WTC11 (cell line): ENCODE measurements around the gene PHC2. TPM values are rescaled to one million over a fixed set of nuclear protein-coding genes. Genes with fewer than 3 reads are reported as not detected.

Source experiments
- ATAC-seq: fragments of 200-7000 bp; cut with Tn5 transposase; 2 replicates; pipeline ENCODE4 v1.10.0; 2021; ENCODE audit warnings: mild to moderate bottlenecking, moderate library complexity
- CTCF ChIA-PET: fragments of 300-600 bp; sonication (Branson Sonifier 250); formaldehyde crosslinking; loops from one replicate; lab custom pipeline; 2021; ENCODE audit warnings: antibody characterized with exemption; lab: Charles Lee
- POLR2A ChIA-PET: fragments of 350-600 bp; sonication (Branson Sonifier 250); formaldehyde crosslinking; loops from one replicate; lab custom pipeline; 2021; ENCODE audit warnings: antibody characterized with exemption; lab: Charles Lee
- DNase-seq: peaks from one replicate; pipeline ENCODE4 v3.0.0; 2021; ENCODE audit warnings: low spot score
- H3K27ac Mint-ChIP-seq: 2 replicates; pipeline ENCODE4 v1.8.0; 2021; ENCODE audit warnings: mixed read lengths
- H3K27me3 Mint-ChIP-seq: 2 replicates; pipeline ENCODE4 v1.8.0; 2021; ENCODE audit warnings: low read depth, mild to moderate bottlenecking, moderate library complexity, mixed read lengths
- H3K36me3 Mint-ChIP-seq: 2 replicates; pipeline ENCODE4 v1.8.0; 2021; ENCODE audit warnings: mixed read lengths
- H3K4me1 Mint-ChIP-seq: 2 replicates; pipeline ENCODE4 v1.8.0; 2022; ENCODE audit warnings: mixed read lengths
- H3K4me3 Mint-ChIP-seq: 2 replicates; pipeline ENCODE4 v1.8.0; 2021; ENCODE audit warnings: mild to moderate bottlenecking, moderate library complexity, mixed read lengths
- H3K9me3 Mint-ChIP-seq: 2 replicates; pipeline ENCODE4 v1.8.0; 2021; ENCODE audit warnings: mixed read lengths
- ATF3 ChIP-seq: sonication (generic); formaldehyde crosslinking; conservative IDR thresholded peaks from 2 replicates; pipeline ENCODE4 v1.8.1; 2022; ENCODE audit warnings: mild to moderate bottlenecking, missing genetic modification reagents
- CREM ChIP-seq: sonication (generic); formaldehyde crosslinking; IDR thresholded peaks from 2 replicates; pipeline ENCODE4 v1.8.1; 2022; ENCODE audit warnings: mild to moderate bottlenecking, missing genetic modification reagents, moderate library complexity
- E2F1 ChIP-seq: sonication (generic); formaldehyde crosslinking; IDR thresholded peaks from 2 replicates; pipeline ENCODE4 v1.8.0; 2022; ENCODE audit warnings: mild to moderate bottlenecking, missing genetic modification reagents
- ELF4 ChIP-seq: sonication (generic); formaldehyde crosslinking; IDR thresholded peaks from 2 replicates; pipeline ENCODE4 v1.8.1; 2022; ENCODE audit warnings: low read depth, mild to moderate bottlenecking, moderate library complexity, missing genetic modification reagents
- FOXJ3 ChIP-seq: sonication (generic); formaldehyde crosslinking; IDR thresholded peaks from 2 replicates; pipeline ENCODE4 v1.9.0; 2021; ENCODE audit warnings: missing genetic modification reagents, mild to moderate bottlenecking, borderline replicate concordance
- GRHL2 ChIP-seq: fragments of 250-450 bp; sonication (Bioruptor Pico); IDR thresholded peaks from 2 replicates; pipeline ENCODE4 v1.8.0; 2022; ENCODE audit warnings: mild to moderate bottlenecking, moderate library complexity; ENCODE audit not compliant: insufficient replicate concordance, severe bottlenecking
- JUN ChIP-seq: sonication (generic); formaldehyde crosslinking; IDR thresholded peaks from 2 replicates; pipeline ENCODE4 v1.8.0; 2023; ENCODE audit warnings: mild to moderate bottlenecking, missing genetic modification reagents
- NFATC4 ChIP-seq: fragments of 250-450 bp; sonication (Bioruptor Pico); IDR thresholded peaks from 2 replicates; pipeline ENCODE4 v1.9.0; 2021; ENCODE audit warnings: mild to moderate bottlenecking
- NFYB ChIP-seq: sonication (generic); formaldehyde crosslinking; conservative IDR thresholded peaks from 2 replicates; pipeline ENCODE4 v1.8.0; 2022; ENCODE audit warnings: low read depth, missing genetic modification reagents
- NR2C2 ChIP-seq: sonication (generic); formaldehyde crosslinking; IDR thresholded peaks from 2 replicates; pipeline ENCODE4 v1.8.0; 2022; ENCODE audit warnings: mild to moderate bottlenecking, missing genetic modification reagents
- SP1 ChIP-seq: sonication (generic); formaldehyde crosslinking; conservative IDR thresholded peaks from 2 replicates; pipeline ENCODE4 v1.8.1; 2022; ENCODE audit warnings: missing genetic modification reagents
- TCF7 ChIP-seq: sonication (generic); formaldehyde crosslinking; IDR thresholded peaks from 2 replicates; pipeline ENCODE4 v1.8.0; 2022; ENCODE audit warnings: mild to moderate bottlenecking, low read depth, missing genetic modification reagents, moderate library complexity
- TP53 ChIP-seq: sonication (generic); formaldehyde crosslinking; IDR thresholded peaks from 2 replicates; pipeline ENCODE4 v1.8.1; 2023; ENCODE audit warnings: mild to moderate bottlenecking, missing genetic modification reagents
- ZNF263 ChIP-seq: sonication (generic); formaldehyde crosslinking; IDR thresholded peaks from 2 replicates; pipeline ENCODE4 v1.8.1; 2022; ENCODE audit warnings: low read depth, mild to moderate bottlenecking, moderate library complexity, missing genetic modification reagents
- ZNF416 ChIP-seq: fragments of 250-450 bp; sonication (Bioruptor Pico); IDR thresholded peaks from 2 replicates; pipeline ENCODE4 v1.9.0; 2021; ENCODE audit warnings: mild to moderate bottlenecking, inconsistent platforms
- total RNA-seq: library from RNA; stranded (reverse); gene quantifications from 3 replicates; pipeline ENCODE4 v1.2.3, GENCODE V29; 2021
- TF ChIP-seq, protein P1 (sequence below): fragments of 250-450 bp; sonication (Bioruptor Pico); IDR thresholded peaks from 2 replicates; pipeline ENCODE4 v1.8.0; 2021; ENCODE audit warnings: mild to moderate bottlenecking
- TF ChIP-seq, protein P2 (sequence below): sonication (generic); formaldehyde crosslinking; IDR thresholded peaks from 2 replicates; pipeline ENCODE4 v1.8.1; 2022; ENCODE audit warnings: missing genetic modification reagents, borderline replicate concordance
- TF ChIP-seq, protein P3 (sequence below): sonication (generic); formaldehyde crosslinking; IDR thresholded peaks from 2 replicates; pipeline ENCODE4 v1.8.0; 2022; ENCODE audit warnings: mild to moderate bottlenecking, missing genetic modification reagents
- TF ChIP-seq, protein P4 (sequence below): sonication (generic); formaldehyde crosslinking; IDR thresholded peaks from 2 replicates; pipeline ENCODE4 v1.8.1; 2022; ENCODE audit warnings: mild to moderate bottlenecking, moderate library complexity, missing genetic modification reagents
- TF ChIP-seq, protein P5 (sequence below): fragments of 250-450 bp; sonication (Bioruptor Pico); IDR thresholded peaks from 2 replicates; pipeline ENCODE4 v1.9.0; 2021; ENCODE audit warnings: mild to moderate bottlenecking
- TF ChIP-seq, protein P6 (sequence below): sonication (generic); formaldehyde crosslinking; IDR thresholded peaks from 2 replicates; pipeline ENCODE4 v1.8.0; 2023; ENCODE audit warnings: missing genetic modification reagents

The PHC2 gene
- total RNA-seq, 1 experiment from 2014 or later, result 7.0 TPM

- TF ChIP-seq NFATC4 (no peak), NFYB (CRISPR knock-in tag) (no peak), FOXJ3 (CRISPR knock-in tag) (no peak), ZNF416 (CRISPR knock-in tag) (no peak), NR2C2 (CRISPR knock-in tag) (no peak), ZNF263 (no peak)
- TF ChIP-seq, protein P1, sequence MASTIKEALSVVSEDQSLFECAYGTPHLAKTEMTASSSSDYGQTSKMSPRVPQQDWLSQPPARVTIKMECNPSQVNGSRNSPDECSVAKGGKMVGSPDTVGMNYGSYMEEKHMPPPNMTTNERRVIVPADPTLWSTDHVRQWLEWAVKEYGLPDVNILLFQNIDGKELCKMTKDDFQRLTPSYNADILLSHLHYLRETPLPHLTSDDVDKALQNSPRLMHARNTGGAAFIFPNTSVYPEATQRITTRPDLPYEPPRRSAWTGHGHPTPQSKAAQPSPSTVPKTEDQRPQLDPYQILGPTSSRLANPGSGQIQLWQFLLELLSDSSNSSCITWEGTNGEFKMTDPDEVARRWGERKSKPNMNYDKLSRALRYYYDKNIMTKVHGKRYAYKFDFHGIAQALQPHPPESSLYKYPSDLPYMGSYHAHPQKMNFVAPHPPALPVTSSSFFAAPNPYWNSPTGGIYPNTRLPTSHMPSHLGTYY, result no peak
- TF ChIP-seq, protein P2, sequence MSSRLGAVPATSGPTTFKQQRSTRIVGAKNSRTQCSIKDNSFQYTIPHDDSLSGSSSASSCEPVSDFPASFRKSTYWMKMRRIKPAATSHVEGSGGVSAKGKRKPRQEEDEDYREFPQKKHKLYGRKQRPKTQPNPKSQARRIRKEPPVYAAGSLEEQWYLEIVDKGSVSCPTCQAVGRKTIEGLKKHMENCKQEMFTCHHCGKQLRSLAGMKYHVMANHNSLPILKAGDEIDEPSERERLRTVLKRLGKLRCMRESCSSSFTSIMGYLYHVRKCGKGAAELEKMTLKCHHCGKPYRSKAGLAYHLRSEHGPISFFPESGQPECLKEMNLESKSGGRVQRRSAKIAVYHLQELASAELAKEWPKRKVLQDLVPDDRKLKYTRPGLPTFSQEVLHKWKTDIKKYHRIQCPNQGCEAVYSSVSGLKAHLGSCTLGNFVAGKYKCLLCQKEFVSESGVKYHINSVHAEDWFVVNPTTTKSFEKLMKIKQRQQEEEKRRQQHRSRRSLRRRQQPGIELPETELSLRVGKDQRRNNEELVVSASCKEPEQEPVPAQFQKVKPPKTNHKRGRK (CRISPR knock-in tag), result no peak
- TF ChIP-seq, protein P3, sequence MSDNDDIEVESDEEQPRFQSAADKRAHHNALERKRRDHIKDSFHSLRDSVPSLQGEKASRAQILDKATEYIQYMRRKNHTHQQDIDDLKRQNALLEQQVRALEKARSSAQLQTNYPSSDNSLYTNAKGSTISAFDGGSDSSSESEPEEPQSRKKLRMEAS (CRISPR knock-in tag), result no peak
- TF ChIP-seq, protein P4, sequence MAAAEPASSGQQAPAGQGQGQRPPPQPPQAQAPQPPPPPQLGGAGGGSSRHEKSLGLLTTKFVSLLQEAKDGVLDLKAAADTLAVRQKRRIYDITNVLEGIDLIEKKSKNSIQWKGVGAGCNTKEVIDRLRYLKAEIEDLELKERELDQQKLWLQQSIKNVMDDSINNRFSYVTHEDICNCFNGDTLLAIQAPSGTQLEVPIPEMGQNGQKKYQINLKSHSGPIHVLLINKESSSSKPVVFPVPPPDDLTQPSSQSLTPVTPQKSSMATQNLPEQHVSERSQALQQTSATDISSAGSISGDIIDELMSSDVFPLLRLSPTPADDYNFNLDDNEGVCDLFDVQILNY (CRISPR knock-in tag), result no peak
- Mint-ChIP-seq H3K4me1 (no peaks in the 10 kb centered on the region), H3K36me3 (peaks cover 23% of the 10 kb centered on the region), H3K9me3 (no peaks in the 10 kb centered on the region), H3K4me3 (no peak overlapping the region), H3K27ac (no peak overlapping the region), H3K27me3 (no peaks in the 10 kb centered on the region)
- DNase-seq (no peak), ATAC-seq (no peak)
- CTCF ChIA-PET, result interaction anchor here (1.6 kb wide), 1 partner anchor 13 kb away, joined by 5 read pairs; no protein-coding TSS in a partner anchor
- POLR2A ChIA-PET, result no interaction called here
Observed at GRCh38 chr1:33282791-33283190, 148.1 kb downstream of the PHC2 start.

DNA sequence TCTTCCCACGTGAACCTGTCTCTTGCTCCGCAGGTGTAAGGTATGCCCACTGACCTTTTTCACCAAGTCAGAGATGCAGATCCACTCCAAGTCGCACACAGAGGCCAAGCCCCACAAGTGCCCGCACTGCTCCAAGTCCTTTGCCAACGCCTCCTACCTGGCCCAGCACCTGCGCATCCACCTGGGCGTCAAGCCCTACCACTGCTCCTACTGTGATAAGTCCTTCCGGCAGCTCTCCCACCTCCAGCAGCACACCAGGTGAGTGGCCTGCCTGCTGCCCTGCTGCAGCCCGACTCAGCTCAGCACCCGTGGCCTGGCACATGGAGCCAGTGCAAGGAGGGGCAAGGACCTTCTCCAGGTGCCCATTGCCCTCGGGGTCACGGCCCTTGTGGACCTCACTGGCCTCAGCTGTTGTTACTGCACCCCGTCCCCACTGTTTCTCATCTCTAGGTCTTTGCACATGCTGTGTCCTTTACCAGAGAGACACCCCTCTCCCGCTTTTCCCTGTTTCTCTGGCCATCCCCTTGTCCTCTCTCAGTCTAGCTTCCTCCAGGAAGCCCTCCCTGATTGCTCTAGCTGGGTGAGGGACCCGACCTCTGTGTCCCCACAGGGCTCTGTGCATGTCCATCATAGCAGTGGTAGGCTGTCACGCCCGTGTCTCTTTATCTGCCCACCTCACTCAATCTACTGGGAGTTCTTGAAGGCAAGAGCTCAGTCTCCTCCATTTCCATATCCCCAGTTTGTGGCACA is 149.2 kb downstream of the PHC2 start:
- no peak overlapping the region for H3K4me3 Mint-ChIP-seq
- TF ChIP-seq SP1 (CRISPR knock-in tag) (no peak), TP53 (CRISPR knock-in tag) (no peak), ELF4 (CRISPR knock-in tag) (no peak), ATF3 (CRISPR knock-in tag) (no peak), TCF7 (CRISPR knock-in tag) (no peak), JUN (CRISPR knock-in tag) (no peak), GRHL2 (CRISPR knock-in tag) (no peak), NFYB (CRISPR knock-in tag) (no peak), E2F1 (no peak), CREM (CRISPR knock-in tag) (no peak), NFATC4 (no peak)
- TF ChIP-seq, protein P5, sequence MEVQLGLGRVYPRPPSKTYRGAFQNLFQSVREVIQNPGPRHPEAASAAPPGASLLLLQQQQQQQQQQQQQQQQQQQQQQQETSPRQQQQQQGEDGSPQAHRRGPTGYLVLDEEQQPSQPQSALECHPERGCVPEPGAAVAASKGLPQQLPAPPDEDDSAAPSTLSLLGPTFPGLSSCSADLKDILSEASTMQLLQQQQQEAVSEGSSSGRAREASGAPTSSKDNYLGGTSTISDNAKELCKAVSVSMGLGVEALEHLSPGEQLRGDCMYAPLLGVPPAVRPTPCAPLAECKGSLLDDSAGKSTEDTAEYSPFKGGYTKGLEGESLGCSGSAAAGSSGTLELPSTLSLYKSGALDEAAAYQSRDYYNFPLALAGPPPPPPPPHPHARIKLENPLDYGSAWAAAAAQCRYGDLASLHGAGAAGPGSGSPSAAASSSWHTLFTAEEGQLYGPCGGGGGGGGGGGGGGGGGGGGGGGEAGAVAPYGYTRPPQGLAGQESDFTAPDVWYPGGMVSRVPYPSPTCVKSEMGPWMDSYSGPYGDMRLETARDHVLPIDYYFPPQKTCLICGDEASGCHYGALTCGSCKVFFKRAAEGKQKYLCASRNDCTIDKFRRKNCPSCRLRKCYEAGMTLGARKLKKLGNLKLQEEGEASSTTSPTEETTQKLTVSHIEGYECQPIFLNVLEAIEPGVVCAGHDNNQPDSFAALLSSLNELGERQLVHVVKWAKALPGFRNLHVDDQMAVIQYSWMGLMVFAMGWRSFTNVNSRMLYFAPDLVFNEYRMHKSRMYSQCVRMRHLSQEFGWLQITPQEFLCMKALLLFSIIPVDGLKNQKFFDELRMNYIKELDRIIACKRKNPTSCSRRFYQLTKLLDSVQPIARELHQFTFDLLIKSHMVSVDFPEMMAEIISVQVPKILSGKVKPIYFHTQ (CRISPR knock-in tag), result no peak
- TF ChIP-seq, protein P6, sequence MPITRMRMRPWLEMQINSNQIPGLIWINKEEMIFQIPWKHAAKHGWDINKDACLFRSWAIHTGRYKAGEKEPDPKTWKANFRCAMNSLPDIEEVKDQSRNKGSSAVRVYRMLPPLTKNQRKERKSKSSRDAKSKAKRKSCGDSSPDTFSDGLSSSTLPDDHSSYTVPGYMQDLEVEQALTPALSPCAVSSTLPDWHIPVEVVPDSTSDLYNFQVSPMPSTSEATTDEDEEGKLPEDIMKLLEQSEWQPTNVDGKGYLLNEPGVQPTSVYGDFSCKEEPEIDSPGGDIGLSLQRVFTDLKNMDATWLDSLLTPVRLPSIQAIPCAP (CRISPR knock-in tag), result no peak
- TF ChIP-seq, protein P2 (CRISPR knock-in tag), result no peak
- ChIA-PET CTCF (interaction anchor here (1.0 to 1.6 kb wide), 2 partner anchors 14 kb away, joined by 4 to 5 read pairs; no protein-coding TSS in a partner anchor), POLR2A (no interaction called here)
- DNase-seq (no peak), ATAC-seq (no peak)
- no peaks in the 10 kb centered on the region for H3K9me3 Mint-ChIP-seq
- peaks cover 25% of the 10 kb centered on the region for H3K36me3 Mint-ChIP-seq
- no peak overlapping the region for H3K27ac Mint-ChIP-seq
- H3K27me3 Mint-ChIP-seq, result no peaks in the 10 kb centered on the region
- no peaks in the 10 kb centered on the region for H3K4me1 Mint-ChIP-seq
